Mesothelial cell of epicardium (in vitro differentiated cells): ENCODE measurements around the gene CENPN. TPM values are rescaled to one million over a fixed set of nuclear protein-coding genes. Genes with fewer than 3 reads are reported as not detected.
A peak's percentile ranks its signal among the peaks of the same experiment; 100 is the strongest.

ENCODE experiments used
- DNase-seq, 2 experiments: peaks; one replicate each; pipeline ENCODE4 v3.0.0; 2021; ENCODE audit warnings: low spot score in 2 of 2; ENCODE audit not compliant: unreplicated experiment in 2 of 2
- H3K27ac Mint-ChIP-seq: 2 replicates; pipeline ENCODE4 v1.8.0; 2021; ENCODE audit warnings: mixed read lengths
- H3K27me3 Mint-ChIP-seq: 2 replicates; pipeline ENCODE4 v1.8.0; 2021; ENCODE audit warnings: low read depth, mixed read lengths
- H3K36me3 Mint-ChIP-seq: 2 replicates; pipeline ENCODE4 v1.8.0; 2021; ENCODE audit warnings: mixed read lengths
- H3K4me1 Mint-ChIP-seq: 2 replicates; pipeline ENCODE4 v1.8.0; 2021; ENCODE audit warnings: mixed read lengths
- H3K4me3 Mint-ChIP-seq: 2 replicates; pipeline ENCODE4 v1.8.0; 2021; ENCODE audit warnings: mild to moderate bottlenecking, moderate library complexity, mixed read lengths
- H3K9me3 Mint-ChIP-seq: 2 replicates; pipeline ENCODE4 v1.8.0; 2021; ENCODE audit warnings: mixed read lengths
- total RNA-seq: library from RNA; stranded (reverse); gene quantifications from 3 replicates; pipeline ENCODE4 v1.2.1, GENCODE V29; 2021
- TF ChIP-seq, protein P1 (sequence below): fragments of 200-600 bp; sonication (generic); IDR thresholded peaks from one replicate; pipeline ENCODE4 v1.5.0; 2021; ENCODE audit warnings: antibody characterized with exemption; ENCODE audit not compliant: unreplicated experiment

The CENPN gene
- total RNA-seq, 1 donor from 2014 or later, result 13.1 TPM

DNA sequence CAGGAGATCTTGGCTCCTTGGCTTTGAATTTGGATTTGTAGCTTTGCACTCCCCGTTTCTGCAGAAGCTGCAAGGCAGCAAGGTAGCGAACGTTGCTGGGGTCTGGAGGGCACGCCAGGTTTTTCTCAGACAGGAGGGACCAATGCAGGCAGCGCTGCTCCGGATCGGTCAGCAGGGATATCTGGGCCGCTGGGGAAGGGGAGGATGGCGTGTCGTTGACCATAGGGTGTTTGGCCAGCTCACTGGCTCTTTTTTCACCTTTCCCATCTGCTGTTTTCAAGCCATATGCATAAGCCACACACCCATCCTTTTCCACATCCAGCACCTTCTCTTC lies 54.3 kb downstream of the CENPN start:
- Mint-ChIP-seq H3K4me1 (no peaks in the 10 kb centered on the region), H3K9me3 (no peaks in the 10 kb centered on the region), H3K36me3 (no peaks in the 10 kb centered on the region), H3K27ac (no peak overlapping the region), H3K4me3 (no peak overlapping the region), H3K27me3 (no peaks in the 10 kb centered on the region)
- DNase-seq, result no peak
- TF ChIP-seq, protein P1, sequence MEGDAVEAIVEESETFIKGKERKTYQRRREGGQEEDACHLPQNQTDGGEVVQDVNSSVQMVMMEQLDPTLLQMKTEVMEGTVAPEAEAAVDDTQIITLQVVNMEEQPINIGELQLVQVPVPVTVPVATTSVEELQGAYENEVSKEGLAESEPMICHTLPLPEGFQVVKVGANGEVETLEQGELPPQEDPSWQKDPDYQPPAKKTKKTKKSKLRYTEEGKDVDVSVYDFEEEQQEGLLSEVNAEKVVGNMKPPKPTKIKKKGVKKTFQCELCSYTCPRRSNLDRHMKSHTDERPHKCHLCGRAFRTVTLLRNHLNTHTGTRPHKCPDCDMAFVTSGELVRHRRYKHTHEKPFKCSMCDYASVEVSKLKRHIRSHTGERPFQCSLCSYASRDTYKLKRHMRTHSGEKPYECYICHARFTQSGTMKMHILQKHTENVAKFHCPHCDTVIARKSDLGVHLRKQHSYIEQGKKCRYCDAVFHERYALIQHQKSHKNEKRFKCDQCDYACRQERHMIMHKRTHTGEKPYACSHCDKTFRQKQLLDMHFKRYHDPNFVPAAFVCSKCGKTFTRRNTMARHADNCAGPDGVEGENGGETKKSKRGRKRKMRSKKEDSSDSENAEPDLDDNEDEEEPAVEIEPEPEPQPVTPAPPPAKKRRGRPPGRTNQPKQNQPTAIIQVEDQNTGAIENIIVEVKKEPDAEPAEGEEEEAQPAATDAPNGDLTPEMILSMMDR, result no peak

DNA sequence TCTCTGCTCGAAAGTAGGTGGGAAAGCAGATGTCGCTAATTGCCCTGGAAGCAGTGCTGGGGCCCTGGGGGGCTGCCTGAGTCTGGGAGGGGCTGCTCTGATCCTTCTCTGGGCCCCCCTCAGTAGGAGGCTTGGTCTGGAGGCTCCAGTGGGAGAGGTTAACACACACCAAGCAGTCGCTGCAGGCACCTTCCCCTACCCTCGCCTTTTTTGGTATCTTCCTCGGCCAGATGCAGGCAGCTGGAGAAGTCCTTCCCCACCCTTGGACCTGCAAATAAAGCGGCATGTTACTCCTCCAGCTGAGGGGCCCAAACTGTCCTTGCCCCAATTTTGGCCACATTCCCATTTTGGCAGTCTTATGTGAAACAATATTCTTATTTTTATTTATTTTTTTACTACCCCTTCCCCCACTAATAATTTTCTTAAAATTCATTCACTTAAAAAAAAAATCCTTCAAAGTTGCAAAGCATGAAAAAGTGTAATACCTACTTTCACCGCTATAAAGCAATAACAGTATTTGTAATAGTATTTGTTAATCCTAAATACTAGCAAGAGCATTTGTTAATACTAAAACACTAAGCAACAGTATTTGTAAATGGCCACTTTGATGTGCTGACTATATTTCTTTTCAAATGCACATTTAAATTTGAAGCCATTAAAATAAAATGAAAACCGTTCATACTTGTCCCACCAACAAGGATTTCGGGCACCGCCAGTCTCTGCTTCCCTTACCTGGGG lies 55.0 kb downstream of the CENPN start:
- no peak for DNase-seq
- Mint-ChIP-seq H3K4me3 (no peak overlapping the region), H3K9me3 (no peaks in the 10 kb centered on the region), H3K4me1 (peaks cover 5% of the 10 kb centered on the region), H3K27ac (no peak overlapping the region), H3K36me3 (no peaks in the 10 kb centered on the region), H3K27me3 (no peaks in the 10 kb centered on the region)
- TF ChIP-seq, protein P1, result peak; percentile 27

DNA sequence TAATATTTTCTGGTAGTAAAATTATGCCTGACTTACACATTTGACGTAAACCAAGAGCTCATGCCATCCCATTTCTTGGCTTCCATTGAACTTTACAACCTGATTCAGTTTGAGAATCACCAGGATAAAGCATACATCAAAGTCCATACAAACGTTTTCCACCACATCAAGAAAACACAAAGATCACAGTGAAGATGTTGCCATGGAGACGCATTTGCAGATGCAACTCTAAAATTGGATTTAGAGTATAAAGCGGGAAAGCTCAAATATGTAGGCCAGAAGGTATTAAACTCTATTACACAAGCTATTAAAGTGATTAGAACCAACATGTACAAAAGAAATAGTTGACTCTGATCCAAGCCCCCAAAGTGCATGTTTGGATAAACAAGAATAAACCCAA lies 59.7 kb downstream of the CENPN start:
- no peak for DNase-seq
- Mint-ChIP-seq H3K36me3 (peaks cover 4% of the 10 kb centered on the region), H3K27ac (peak overlapping the region; percentile 23), H3K9me3 (peaks cover 4% of the 10 kb centered on the region), H3K4me1 (peaks cover 7% of the 10 kb centered on the region), H3K4me3 (no peak overlapping the region), H3K27me3 (no peaks in the 10 kb centered on the region)
- TF ChIP-seq, protein P1, result no peak

DNA sequence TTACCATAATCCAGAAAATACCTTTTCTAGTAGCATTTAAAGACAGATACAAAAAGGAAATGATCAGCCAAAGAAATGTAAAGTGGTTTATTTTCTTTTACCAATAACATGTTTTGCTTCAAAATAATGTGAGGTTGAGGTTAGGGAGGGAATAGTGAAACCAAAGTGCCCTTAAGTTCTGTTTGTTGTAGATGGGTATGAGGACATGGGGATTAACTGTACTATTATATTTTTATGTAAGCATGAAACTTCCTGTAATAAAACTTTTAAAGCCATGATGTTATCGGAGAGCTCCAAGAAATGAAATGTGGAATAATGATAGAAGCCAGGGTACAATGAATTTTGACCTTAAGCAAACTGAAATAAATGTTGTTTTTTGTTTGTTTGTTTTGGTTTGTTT lies 60.2 kb downstream of the CENPN start:
- Mint-ChIP-seq H3K27ac (peak overlapping the region; percentile 23), H3K36me3 (peaks cover 4% of the 10 kb centered on the region), H3K4me1 (peaks cover 7% of the 10 kb centered on the region), H3K4me3 (no peak overlapping the region), H3K9me3 (peaks cover 4% of the 10 kb centered on the region), H3K27me3 (no peaks in the 10 kb centered on the region)
- TF ChIP-seq, protein P1, result no peak
- no peak for DNase-seq

DNA sequence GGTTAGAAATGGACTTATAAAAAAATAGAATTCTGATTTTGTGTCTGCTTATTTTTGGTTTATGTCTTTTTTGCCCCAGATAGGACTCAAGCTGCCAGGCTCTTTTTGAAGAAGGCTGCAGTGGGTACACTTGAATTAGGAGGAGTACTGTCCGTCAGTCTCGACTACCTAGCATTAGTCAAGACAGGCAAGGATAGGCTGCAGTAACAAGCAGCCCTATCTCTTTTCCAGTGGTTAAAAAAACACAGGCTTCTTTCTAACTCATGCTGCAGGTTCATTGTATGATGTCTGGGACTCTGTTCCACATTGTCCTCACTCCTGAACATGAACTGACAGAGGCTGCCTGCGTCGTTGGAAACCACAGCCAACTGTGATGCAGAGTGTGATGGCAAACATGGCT lies 62.0 kb downstream of the CENPN start:
- H3K27ac Mint-ChIP-seq, result no peak overlapping the region
- no peaks in the 10 kb centered on the region for H3K27me3 Mint-ChIP-seq
- TF ChIP-seq, protein P1, result no peak
- H3K4me1 Mint-ChIP-seq, result peaks cover 20% of the 10 kb centered on the region
- DNase-seq, result no peak
- H3K9me3 Mint-ChIP-seq, result peaks cover 4% of the 10 kb centered on the region
- H3K36me3 Mint-ChIP-seq, result peaks cover 4% of the 10 kb centered on the region
- no peak overlapping the region for H3K4me3 Mint-ChIP-seq
